Activated CD8-positive, alpha-beta memory T cell treated with anti-CD3 and anti-CD28 coated beads for 4 hours (primary cell): ENCODE measurements around the gene TWF2.

ENCODE experiments used
- DNase-seq, 2 donors: peaks; one replicate each; pipeline ENCODE4 v3.0.0-alpha.2; 2020; ENCODE audit warnings: low read depth in 2 of 2

The TWF2 gene

GRCh38 chr3:52202384-52203077 lies 36.4 kb downstream of the TWF2 start:
- no peak for DNase-seq

GRCh38 chr3:52200981-52201679 lies 37.8 kb downstream of the TWF2 start:
- no peak for DNase-seq

GRCh38 chr3:52198643-52199608 lies 40.0 kb downstream of the TWF2 start:
- no peak for DNase-seq

- DNase-seq = peak; percentile 84 to 88
These were observed 40.9 kb downstream of the TWF2 start, which contains the start of gene ALAS1 for GRCh38 chr3:52197842-52198625. TSS of gene ALAS1 (plus strand) at chr3:52198160. CDS start at chr3:52199242, 1,082 bp downstream.

- no peak for DNase-seq
These were observed 41.5 kb downstream of the TWF2 start for GRCh38 chr3:52197499-52197841.

GRCh38 chr3:52196977-52197376 lies 42.0 kb downstream of the TWF2 start:
- DNase-seq = no peak

GRCh38 chr3:52195823-52196331 lies 43.1 kb downstream of the TWF2 start:
- DNase-seq = no peak

GRCh38 chr3:52195291-52195597 lies 43.7 kb downstream of the TWF2 start:
- DNase-seq = no peak

GRCh38 chr3:52194485-52195290 lies 44.3 kb downstream of the TWF2 start:
- DNase-seq = no peak

GRCh38 chr3:52193065-52193464 lies 45.9 kb downstream of the TWF2 start:
- no peak for DNase-seq

GRCh38 chr3:52191663-52192062 lies 47.3 kb downstream of the TWF2 start:
- DNase-seq = no peak

- DNase-seq = no peak
These were observed 48.5 kb downstream of the TWF2 start for GRCh38 chr3:52190294-52191074.

GRCh38 chr3:52188556-52188955 lies 50.4 kb downstream of the TWF2 start:
- DNase-seq = no peak

GRCh38 chr3:52186729-52187128 lies 52.2 kb downstream of the TWF2 start:
- no peak for DNase-seq

GRCh38 chr3:52185837-52186236 lies 53.1 kb downstream of the TWF2 start:
- no peak for DNase-seq

GRCh38 chr3:52185311-52185710 lies 53.6 kb downstream of the TWF2 start:
- no peak for DNase-seq

- no peak for DNase-seq
These were observed 54.3 kb downstream of the TWF2 start for GRCh38 chr3:52184690-52185089.

- no peak for DNase-seq
These were observed 55.0 kb downstream of the TWF2 start for GRCh38 chr3:52183786-52184445.

- DNase-seq = no peak
These were observed 56.3 kb downstream of the TWF2 start for GRCh38 chr3:52182691-52183090.
